ENCODE data around the gene SIMC1. TPM values are rescaled to one million over a fixed set of nuclear protein-coding genes. Genes with fewer than 3 reads are reported as not detected.

The SIMC1 gene
- total RNA-seq, 1 donor from 2014 or later: 7.3 TPM

GRCh38 chr5:176341325-176342157 lies 103.3 kb downstream of the SIMC1 start:
- Histone ChIP-seq H3K27me3 (ENCODE audit: control insufficient read depth in 3 of 3, insufficient read depth in 3 of 3, low read length in 3 of 3) (no peaks in the 10 kb centered on the region), H3K27ac (ENCODE audit: low read depth, low read length) (no peak overlapping the region), H3K4me3 (ENCODE audit: low read length in 3 of 3) (no peak overlapping the region), H3K9ac (ENCODE audit: low read depth in 1 of 3, low read length in 3 of 3) (no peak overlapping the region), H3K36me3 (ENCODE audit: control insufficient read depth in 3 of 3, insufficient read depth in 3 of 3, low read length in 3 of 3) (peaks cover 17 to 25% (median 23%) of the 10 kb centered on the region in 3 donors), H3K4me1 (ENCODE audit: control insufficient read depth in 3 of 3, insufficient read depth in 3 of 3, low read length in 3 of 3) (no peaks in the 10 kb centered on the region), H3K9me3 (ENCODE audit: control insufficient read depth in 3 of 3, low read length in 3 of 3) (no peaks in the 10 kb centered on the region)

DNA sequence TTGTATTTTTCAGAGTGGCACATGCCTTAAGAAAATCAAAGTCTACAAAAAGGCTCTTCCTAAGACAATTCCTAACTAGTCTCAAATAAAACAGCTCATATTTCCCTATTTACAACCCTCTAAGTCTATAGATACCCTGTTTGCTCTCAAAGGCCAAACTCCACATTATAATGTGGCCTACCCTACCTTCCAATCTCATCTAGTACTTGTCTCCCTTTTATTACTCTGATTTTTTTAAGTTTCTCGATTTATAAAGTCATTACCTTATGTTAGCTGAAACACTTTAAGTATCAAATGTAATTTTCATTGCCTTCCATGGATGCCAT lies 103.9 kb downstream of the SIMC1 start:
- no peaks in the 10 kb centered on the region for H3K4me1 ChIP-seq (ENCODE audit: control insufficient read depth in 3 of 3, insufficient read depth in 3 of 3, low read length in 3 of 3)
- H3K4me3 ChIP-seq (ENCODE audit: low read length in 3 of 3): no peak overlapping the region
- no peaks in the 10 kb centered on the region for H3K9me3 ChIP-seq (ENCODE audit: control insufficient read depth in 3 of 3, low read length in 3 of 3)
- H3K36me3 ChIP-seq (ENCODE audit: control insufficient read depth in 3 of 3, insufficient read depth in 3 of 3, low read length in 3 of 3): peaks cover 23 to 31% (median 28%) of the 10 kb centered on the region in 3 donors
- H3K27me3 ChIP-seq (ENCODE audit: control insufficient read depth in 3 of 3, insufficient read depth in 3 of 3, low read length in 3 of 3): no peaks in the 10 kb centered on the region
- H3K27ac ChIP-seq (ENCODE audit: low read depth, low read length): no peak overlapping the region
- H3K9ac ChIP-seq (ENCODE audit: low read depth in 1 of 3, low read length in 3 of 3): no peak overlapping the region

- no peaks in the 10 kb centered on the region for H3K27me3 ChIP-seq (ENCODE audit: control insufficient read depth in 3 of 3, insufficient read depth in 3 of 3, low read length in 3 of 3)
Measured at GRCh38 chr5:176342766-176343458, 104.7 kb downstream of the SIMC1 start.

GRCh38 chr5:176350416-176350815 lies 112.2 kb downstream of the SIMC1 start:
- Histone ChIP-seq H3K27ac (ENCODE audit: low read depth, low read length) (no peak overlapping the region), H3K27me3 (ENCODE audit: control insufficient read depth in 3 of 3, insufficient read depth in 3 of 3, low read length in 3 of 3) (no peaks in the 10 kb centered on the region), H3K4me3 (ENCODE audit: low read length in 3 of 3) (no peak overlapping the region), H3K4me1 (ENCODE audit: control insufficient read depth in 3 of 3, insufficient read depth in 3 of 3, low read length in 3 of 3) (peaks cover 5 to 9% (median 9%) of the 10 kb centered on the region in 3 donors), H3K9me3 (ENCODE audit: control insufficient read depth in 3 of 3, low read length in 3 of 3) (no peaks in the 10 kb centered on the region), H3K36me3 (ENCODE audit: control insufficient read depth in 3 of 3, insufficient read depth in 3 of 3, low read length in 3 of 3) (peaks cover 78 to 93% (median 80%) of the 10 kb centered on the region in 3 donors), H3K9ac (ENCODE audit: low read depth in 1 of 3, low read length in 3 of 3) (no peak overlapping the region)

More at GRCh38 chr5:176342766-176343458, 104.7 kb downstream of the SIMC1 start:
- Histone ChIP-seq H3K4me3 (ENCODE audit: low read length in 3 of 3) (no peak overlapping the region), H3K4me1 (ENCODE audit: control insufficient read depth in 3 of 3, insufficient read depth in 3 of 3, low read length in 3 of 3) (no peaks in the 10 kb centered on the region), H3K9ac (ENCODE audit: low read depth in 1 of 3, low read length in 3 of 3) (no peak overlapping the region), H3K27ac (ENCODE audit: low read depth, low read length) (no peak overlapping the region), H3K9me3 (ENCODE audit: control insufficient read depth in 3 of 3, low read length in 3 of 3) (no peaks in the 10 kb centered on the region), H3K36me3 (ENCODE audit: control insufficient read depth in 3 of 3, insufficient read depth in 3 of 3, low read length in 3 of 3) (peaks cover 24 to 36% (median 33%) of the 10 kb centered on the region in 3 donors)

DNA sequence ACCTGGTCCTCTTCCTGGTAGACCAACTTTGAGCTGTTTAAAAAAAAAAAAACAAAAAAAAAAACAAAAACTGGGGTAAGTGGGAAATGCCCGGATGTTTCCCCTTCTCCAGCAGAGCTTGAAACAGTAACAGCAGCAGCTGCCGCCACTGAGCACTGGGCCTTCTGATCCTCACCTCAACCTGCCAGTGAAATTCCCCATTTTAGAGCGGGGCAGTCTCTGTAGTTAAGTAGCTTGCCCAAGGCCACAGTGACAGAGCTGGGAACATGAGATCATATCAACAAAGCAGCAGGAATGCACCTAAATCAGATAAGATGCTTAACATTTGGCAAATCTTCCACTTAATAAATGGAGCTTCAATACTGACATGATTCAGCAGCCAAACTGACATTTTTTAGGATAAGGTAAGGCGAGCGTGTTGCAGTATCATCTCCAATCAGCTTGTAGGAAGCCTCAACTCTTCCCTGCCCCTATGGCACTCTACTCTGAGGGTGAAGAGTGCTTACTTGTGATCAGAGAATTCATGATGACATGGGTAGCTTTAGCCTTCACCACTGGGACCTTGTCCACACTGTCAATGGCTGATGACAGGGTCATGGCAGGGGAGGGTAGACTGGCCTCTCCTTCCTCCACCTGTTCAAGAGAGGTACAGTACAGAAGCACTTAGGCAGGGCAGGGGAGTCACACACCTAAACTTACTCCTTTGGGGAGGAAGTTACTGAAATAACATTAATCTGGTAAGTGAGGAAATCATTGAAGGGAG lies 114.1 kb downstream of the SIMC1 start:
- H3K27ac ChIP-seq (ENCODE audit: low read depth, low read length): no peak overlapping the region
- peaks cover 5 to 16% (median 15%) of the 10 kb centered on the region in 3 donors for H3K4me1 ChIP-seq (ENCODE audit: control insufficient read depth in 3 of 3, insufficient read depth in 3 of 3, low read length in 3 of 3)
- H3K36me3 ChIP-seq (ENCODE audit: control insufficient read depth in 3 of 3, insufficient read depth in 3 of 3, low read length in 3 of 3): peaks cover 69 to 88% (median 80%) of the 10 kb centered on the region in 3 donors
- no peak overlapping the region for H3K9ac ChIP-seq (ENCODE audit: low read depth in 1 of 3, low read length in 3 of 3)
- no peaks in the 10 kb centered on the region for H3K27me3 ChIP-seq (ENCODE audit: control insufficient read depth in 3 of 3, insufficient read depth in 3 of 3, low read length in 3 of 3)
- H3K4me3 ChIP-seq (ENCODE audit: low read length in 3 of 3): no peak overlapping the region
- no peaks in the 10 kb centered on the region for H3K9me3 ChIP-seq (ENCODE audit: control insufficient read depth in 3 of 3, low read length in 3 of 3)

DNA sequence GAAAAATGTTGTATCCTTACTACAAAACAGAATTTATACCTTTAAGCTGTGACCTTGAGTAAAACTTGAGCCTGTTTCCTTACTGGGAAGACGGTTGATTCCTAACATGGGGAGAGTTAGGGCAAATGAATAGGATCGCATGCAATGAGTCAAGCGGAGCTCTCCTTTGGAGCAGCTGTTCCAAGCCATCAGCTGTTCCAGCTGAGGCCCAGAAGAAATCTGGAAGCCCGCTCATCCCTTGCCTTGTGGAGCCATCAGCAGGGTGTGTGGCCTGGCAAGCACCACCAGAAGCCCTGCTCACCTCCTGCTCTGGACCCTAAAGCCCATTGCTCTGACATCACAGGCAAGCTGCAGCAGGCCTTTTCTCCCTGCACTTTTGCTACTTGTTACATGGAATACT lies 115.3 kb downstream of the SIMC1 start:
- H3K27ac ChIP-seq (ENCODE audit: low read depth, low read length): no peak overlapping the region
- no peaks in the 10 kb centered on the region for H3K9me3 ChIP-seq (ENCODE audit: control insufficient read depth in 3 of 3, low read length in 3 of 3)
- peaks cover 58 to 85% (median 74%) of the 10 kb centered on the region in 3 donors for H3K36me3 ChIP-seq (ENCODE audit: control insufficient read depth in 3 of 3, insufficient read depth in 3 of 3, low read length in 3 of 3)
- peak overlapping the region in 2 of 3 donors; percentile 46 to 52 for H3K9ac ChIP-seq (ENCODE audit: low read depth in 1 of 3, low read length in 3 of 3)
- no peaks in the 10 kb centered on the region for H3K27me3 ChIP-seq (ENCODE audit: control insufficient read depth in 3 of 3, insufficient read depth in 3 of 3, low read length in 3 of 3)
- H3K4me3 ChIP-seq (ENCODE audit: low read length in 3 of 3): no peak overlapping the region
- H3K4me1 ChIP-seq (ENCODE audit: control insufficient read depth in 3 of 3, insufficient read depth in 3 of 3, low read length in 3 of 3): peaks cover 8 to 16% (median 15%) of the 10 kb centered on the region in 3 donors

- Histone ChIP-seq H3K9ac (ENCODE audit: low read depth in 1 of 3, low read length in 3 of 3) (no peak overlapping the region), H3K4me3 (ENCODE audit: low read length in 3 of 3) (no peak overlapping the region), H3K4me1 (ENCODE audit: control insufficient read depth in 3 of 3, insufficient read depth in 3 of 3, low read length in 3 of 3) (peaks cover 13 to 23% (median 17%) of the 10 kb centered on the region in 3 donors), H3K9me3 (ENCODE audit: control insufficient read depth in 3 of 3, low read length in 3 of 3) (no peaks in the 10 kb centered on the region), H3K36me3 (ENCODE audit: control insufficient read depth in 3 of 3, insufficient read depth in 3 of 3, low read length in 3 of 3) (peaks cover 41 to 72% (median 60%) of the 10 kb centered on the region in 3 donors), H3K27ac (ENCODE audit: low read depth, low read length) (no peak overlapping the region), H3K27me3 (ENCODE audit: control insufficient read depth in 3 of 3, insufficient read depth in 3 of 3, low read length in 3 of 3) (no peaks in the 10 kb centered on the region)
Measured at GRCh38 chr5:176355400-176356178, 117.4 kb downstream of the SIMC1 start.

GRCh38 chr5:176356179-176356566 lies 117.9 kb downstream of the SIMC1 start:
- Histone ChIP-seq H3K36me3 (ENCODE audit: control insufficient read depth in 3 of 3, insufficient read depth in 3 of 3, low read length in 3 of 3) (peaks cover 42 to 68% (median 56%) of the 10 kb centered on the region in 3 donors), H3K4me3 (ENCODE audit: low read length in 3 of 3) (no peak overlapping the region), H3K27ac (ENCODE audit: low read depth, low read length) (no peak overlapping the region), H3K9me3 (ENCODE audit: control insufficient read depth in 3 of 3, low read length in 3 of 3) (no peaks in the 10 kb centered on the region), H3K27me3 (ENCODE audit: control insufficient read depth in 3 of 3, insufficient read depth in 3 of 3, low read length in 3 of 3) (no peaks in the 10 kb centered on the region), H3K4me1 (ENCODE audit: control insufficient read depth in 3 of 3, insufficient read depth in 3 of 3, low read length in 3 of 3) (peaks cover 13 to 23% (median 17%) of the 10 kb centered on the region in 3 donors), H3K9ac (ENCODE audit: low read depth in 1 of 3, low read length in 3 of 3) (no peak overlapping the region)

DNA sequence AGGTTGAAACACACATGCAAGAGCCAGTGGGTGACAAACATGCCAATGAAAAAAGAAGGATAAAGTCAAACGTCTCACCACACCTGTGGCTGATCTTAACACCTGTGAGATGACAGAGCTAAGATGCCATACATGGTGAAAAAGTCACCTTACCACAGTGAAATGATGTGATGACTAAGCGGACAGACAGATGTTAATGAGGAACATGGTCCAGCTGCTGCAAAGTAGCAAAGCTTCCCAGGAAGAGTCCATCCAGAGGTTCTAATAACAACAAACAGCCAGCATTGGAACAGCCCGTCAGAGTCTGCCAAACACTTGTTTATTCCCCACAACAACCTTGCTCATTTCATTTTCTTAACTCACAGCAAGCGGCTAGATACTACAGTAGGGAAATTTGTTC lies 121.4 kb downstream of the SIMC1 start:
- H3K27me3 ChIP-seq (ENCODE audit: control insufficient read depth in 3 of 3, insufficient read depth in 3 of 3, low read length in 3 of 3): no peaks in the 10 kb centered on the region
- no peak overlapping the region for H3K27ac ChIP-seq (ENCODE audit: low read depth, low read length)
- no peak overlapping the region for H3K9ac ChIP-seq (ENCODE audit: low read depth in 1 of 3, low read length in 3 of 3)
- H3K4me1 ChIP-seq (ENCODE audit: control insufficient read depth in 3 of 3, insufficient read depth in 3 of 3, low read length in 3 of 3): peaks cover 12 to 23% (median 18%) of the 10 kb centered on the region in 3 donors
- H3K4me3 ChIP-seq (ENCODE audit: low read length in 3 of 3): peak overlapping the region in 2 of 3 donors; percentile 0 to 8
- no peaks in the 10 kb centered on the region for H3K9me3 ChIP-seq (ENCODE audit: control insufficient read depth in 3 of 3, low read length in 3 of 3)
- H3K36me3 ChIP-seq (ENCODE audit: control insufficient read depth in 3 of 3, insufficient read depth in 3 of 3, low read length in 3 of 3): peaks cover 14 to 37% (median 31%) of the 10 kb centered on the region in 3 donors
